ENCODE results near the gene SLC22A23.
A peak's percentile ranks its signal among the peaks of the same experiment; 100 is the strongest.

The SLC22A23 gene

GRCh38 chr6:3489027-3489757 lies 32.3 kb upstream of the SLC22A23 start:
- ChIA-PET POLR2A (ENCODE audit: low non-redundant PET) (no interaction called here), CTCF (no interaction called here)
- no peak for DNase-seq (ENCODE audit: low spot score)
- no peak overlapping the region for H3K27ac ChIP-seq
- TF ChIP-seq CTCF (conservative IDR thresholded peaks at IDR 0.05; ENCODE audit: low read depth), result no peak

DNA sequence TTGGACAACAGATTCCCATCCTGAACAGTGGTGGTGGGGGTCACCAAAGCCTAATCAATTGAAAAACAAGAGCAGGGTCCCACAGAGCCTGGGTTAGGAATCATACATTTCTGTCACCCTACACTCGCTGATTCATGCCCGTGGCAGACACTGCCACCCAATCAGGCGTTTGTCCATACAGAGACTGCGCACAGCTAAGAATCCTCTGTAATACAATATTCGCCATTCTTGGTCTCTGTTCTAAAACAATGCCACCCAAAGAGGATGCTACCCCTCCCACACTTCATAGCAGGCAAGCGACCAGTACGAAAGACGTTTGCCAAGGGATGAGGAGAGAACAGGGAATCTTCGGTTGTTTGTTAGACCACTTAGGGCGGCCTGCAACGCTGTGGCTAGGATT lies 28.1 kb upstream of the SLC22A23 start:
- POLR2A ChIA-PET (ENCODE audit: low non-redundant PET), result no interaction called here
- TF ChIP-seq CTCF (conservative IDR thresholded peaks at IDR 0.05; ENCODE audit: low read depth), result no peak
- no peak overlapping the region for H3K27ac ChIP-seq
- CTCF ChIA-PET, result no interaction called here
- DNase-seq (ENCODE audit: low spot score), result no peak

DNA sequence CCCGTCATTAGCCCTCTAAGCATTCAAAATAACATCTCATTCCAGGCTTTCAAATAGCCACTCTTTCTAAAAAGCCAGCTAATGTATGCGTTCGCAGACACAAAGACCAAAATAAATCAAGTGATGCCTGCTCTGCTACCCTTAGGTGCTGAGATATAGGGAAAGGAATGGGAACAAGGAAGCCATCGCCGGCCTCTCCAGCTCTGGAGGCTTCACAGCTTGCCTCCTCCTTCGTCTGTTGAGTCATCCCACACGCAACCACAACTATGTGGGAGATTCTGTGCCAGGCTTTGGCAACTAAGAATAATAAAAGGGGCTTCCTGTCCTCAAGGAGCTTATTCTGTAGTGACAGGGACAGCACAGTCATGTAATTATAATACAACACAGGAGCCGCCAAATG lies 27.3 kb upstream of the SLC22A23 start:
- ChIA-PET POLR2A (ENCODE audit: low non-redundant PET) (no interaction called here), CTCF (no interaction called here)
- no peak overlapping the region for H3K27ac ChIP-seq
- peak; percentile 20 for DNase-seq (ENCODE audit: low spot score)
- no peak for TF ChIP-seq CTCF (conservative IDR thresholded peaks at IDR 0.05; ENCODE audit: low read depth)

DNA sequence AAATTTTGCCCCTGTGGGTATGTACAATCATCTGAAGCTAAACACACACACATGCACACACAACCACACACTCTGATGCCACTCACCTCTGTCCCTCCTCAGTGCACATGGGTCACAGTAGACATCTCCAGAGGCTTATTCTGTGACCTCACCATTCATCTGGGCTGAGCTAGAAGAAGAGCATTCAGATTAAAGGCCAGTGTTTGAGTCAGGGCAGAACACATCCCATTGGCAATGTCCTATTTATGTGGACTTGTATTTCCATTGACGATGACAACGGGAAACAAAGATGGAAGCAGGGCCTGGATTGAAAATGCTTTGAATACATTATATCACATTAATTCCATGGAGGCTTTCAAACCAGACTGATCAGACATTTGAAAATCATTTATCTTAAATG lies 26.8 kb upstream of the SLC22A23 start:
- ChIA-PET POLR2A (ENCODE audit: low non-redundant PET) (no interaction called here), CTCF (no interaction called here)
- no peak for DNase-seq (ENCODE audit: low spot score)
- H3K27ac ChIP-seq, result no peak overlapping the region
- TF ChIP-seq CTCF (conservative IDR thresholded peaks at IDR 0.05; ENCODE audit: low read depth), result no peak

GRCh38 chr6:3482869-3483268 lies 26.0 kb upstream of the SLC22A23 start:
- ChIA-PET CTCF (no interaction called here), POLR2A (ENCODE audit: low non-redundant PET) (no interaction called here)
- H3K27ac ChIP-seq, result no peak overlapping the region
- no peak for DNase-seq (ENCODE audit: low spot score)
- TF ChIP-seq CTCF (conservative IDR thresholded peaks at IDR 0.05; ENCODE audit: low read depth), result no peak

DNA sequence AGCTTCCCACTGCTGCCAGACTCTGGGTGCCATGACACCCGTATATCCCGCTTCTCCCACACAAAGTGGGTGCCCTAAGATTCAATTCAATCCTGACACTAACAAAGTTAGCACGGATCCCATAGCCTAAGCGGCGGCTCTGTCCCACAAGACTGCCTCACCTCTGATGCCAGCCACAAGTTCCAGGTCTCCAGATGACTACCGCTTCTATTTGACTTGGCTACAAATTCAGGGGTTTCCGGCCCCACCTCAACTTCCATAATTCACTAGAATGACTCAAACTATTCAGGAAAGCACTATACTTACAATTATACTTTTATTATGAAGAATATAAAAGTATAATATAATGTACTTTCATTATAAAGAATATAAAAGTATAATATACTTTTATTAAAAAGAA lies 24.8 kb upstream of the SLC22A23 start:
- H3K27ac ChIP-seq, result no peak overlapping the region
- POLR2A ChIA-PET (ENCODE audit: low non-redundant PET), result no interaction called here
- DNase-seq (ENCODE audit: low spot score), result no peak

More for the DNA sequence above, 24.8 kb upstream of the SLC22A23 start:
- CTCF ChIA-PET, result interaction anchor here (0.6 to 0.7 kb wide), 2 partner anchors 353 to 496 kb away, joined by 3 to 5 read pairs; no protein-coding TSS in a partner anchor
- no peak for TF ChIP-seq CTCF (conservative IDR thresholded peaks at IDR 0.05; ENCODE audit: low read depth)
